HG03103 (cell line): ENCODE data around the gene SENP7.
A peak's percentile ranks its signal among the peaks of the same experiment; 100 is the strongest.
"Not testable (repeated sequence)": the region's sequence is repeated elsewhere in the genome, so short reads cannot be mapped to it uniquely, and the experiment has no call there.

Source experiments
- ATAC-seq: cut with Tn5 transposase; IDR thresholded peaks from one replicate; pipeline ENCODE4 v1.9.1; 2021; ENCODE audit warnings: low read depth; ENCODE audit not compliant: unreplicated experiment

The SENP7 gene

GRCh38 chr3:101527441-101527840 lies 14.4 kb upstream of the SENP7 start:
- ATAC-seq: no peak

GRCh38 chr3:101521211-101521701 lies 8.2 kb upstream of the SENP7 start:
- no peak for ATAC-seq

GRCh38 chr3:101519685-101520365 lies 6.8 kb upstream of the SENP7 start:
- ATAC-seq: no peak

- peak; percentile 98 for ATAC-seq
Measured at GRCh38 chr3:101518421-101518871, 5.4 kb upstream of the SENP7 start.

GRCh38 chr3:101513419-101513986 lies 491 bp upstream of the SENP7 start:
- peak; percentile 30 for ATAC-seq

- ATAC-seq: peak; percentile 28
Measured at GRCh38 chr3:101512396-101512645, 691 bp downstream of the SENP7 start.

GRCh38 chr3:101509811-101510210 lies 3.2 kb downstream of the SENP7 start:
- no peak for ATAC-seq

- ATAC-seq: no peak
Measured at GRCh38 chr3:101509281-101509680, 3.7 kb downstream of the SENP7 start.

- no peak for ATAC-seq
Measured at GRCh38 chr3:101501783-101502182, 11.2 kb downstream of the SENP7 start.

GRCh38 chr3:101500208-101500607 lies 12.8 kb downstream of the SENP7 start:
- no peak for ATAC-seq

- ATAC-seq: no peak
Measured at GRCh38 chr3:101497803-101498202, 15.2 kb downstream of the SENP7 start.

GRCh38 chr3:101495552-101495951 lies 17.5 kb downstream of the SENP7 start:
- no peak for ATAC-seq

- ATAC-seq: no peak
Measured at GRCh38 chr3:101484805-101485620, 28.0 kb downstream of the SENP7 start.

GRCh38 chr3:101478980-101479379 lies 34.0 kb downstream of the SENP7 start:
- no peak for ATAC-seq

- ATAC-seq: not testable (repeated sequence)
Measured at GRCh38 chr3:101474841-101475552, 38.0 kb downstream of the SENP7 start.

- not testable (repeated sequence) for ATAC-seq
Measured at GRCh38 chr3:101468676-101469075, 44.3 kb downstream of the SENP7 start.

- not testable (repeated sequence) for ATAC-seq
Measured at GRCh38 chr3:101467310-101467663, 45.7 kb downstream of the SENP7 start.

GRCh38 chr3:101466465-101467309 lies 46.3 kb downstream of the SENP7 start:
- no peak for ATAC-seq

- no peak for ATAC-seq
Measured at GRCh38 chr3:101464235-101464634, 48.8 kb downstream of the SENP7 start.

- ATAC-seq: no peak
Measured at GRCh38 chr3:101461451-101461850, 51.6 kb downstream of the SENP7 start.
